ENCODE results near the gene EFCAB6. TPM values are rescaled to one million over a fixed set of nuclear protein-coding genes. Genes with fewer than 3 reads are reported as not detected.
A peak's percentile ranks its signal among the peaks of the same experiment; 100 is the strongest.

Gene EFCAB6
- total RNA-seq, 2 experiments from 2014 or later = 0.27 to 0.29 TPM

DNA sequence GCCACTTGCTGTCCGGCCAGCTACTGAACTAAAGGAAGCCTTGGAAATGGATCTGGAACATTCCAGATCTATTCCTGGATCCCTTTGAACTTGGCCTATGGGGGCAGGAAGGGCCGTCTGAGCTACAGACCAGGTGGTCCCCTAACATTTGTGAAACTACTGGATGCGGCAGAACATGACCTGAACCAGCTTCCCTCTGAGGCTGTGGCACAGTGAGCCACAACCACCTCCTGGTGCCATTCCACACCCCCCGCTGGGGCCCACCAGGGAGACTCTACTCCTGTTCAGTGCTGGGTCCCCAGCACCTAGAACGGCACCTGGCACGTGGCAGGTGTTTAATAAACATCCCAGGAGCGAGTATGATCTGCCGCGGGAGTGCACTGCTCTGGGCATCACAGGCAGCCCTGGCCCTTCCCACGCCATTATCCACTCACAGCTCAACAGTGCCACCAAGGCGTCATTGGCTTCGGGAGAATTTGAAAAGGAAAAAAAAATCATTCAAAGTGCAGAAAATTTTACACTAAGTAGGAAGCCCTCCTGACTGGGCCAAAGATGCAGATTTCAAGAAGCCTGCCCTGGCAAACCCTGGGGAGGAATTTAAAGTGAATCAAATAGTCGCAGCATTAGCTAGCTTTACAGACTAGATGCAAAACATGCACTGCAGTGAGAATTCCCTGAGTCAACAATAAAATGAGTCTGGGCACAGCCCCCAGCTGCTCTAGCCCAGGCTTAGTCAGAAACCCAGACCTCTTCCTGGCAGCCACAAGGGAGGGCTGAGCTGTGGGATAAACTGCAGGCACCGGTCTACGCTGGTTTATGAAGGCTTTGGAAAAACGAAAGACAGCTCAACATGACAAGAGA, 14.3 kb upstream of the EFCAB6 start:
- intact Hi-C loops (cut with micrococcal nuclease) = no loop called here
- POLR2A ChIA-PET = no interaction called here
- H3K4me1 Mint-ChIP-seq (ENCODE audit: low read depth) = no peaks in the 10 kb centered on the region
- CTCF ChIA-PET = interaction anchor here (0.7 to 0.9 kb wide), 2 partner anchors 57 to 738 kb away, joined by 3 read pairs; no protein-coding TSS in a partner anchor
- no peak overlapping the region for H3K4me3 Mint-ChIP-seq
- no peaks in the 10 kb centered on the region for H3K9me3 Mint-ChIP-seq
- peaks cover 10% of the 10 kb centered on the region for H3K27me3 Mint-ChIP-seq
- DNase-seq = no peak
- no peak overlapping the region for H3K27ac Mint-ChIP-seq
- H3K36me3 Mint-ChIP-seq = no peaks in the 10 kb centered on the region

GRCh38 chr22:43825651-43826050, 13.5 kb upstream of the EFCAB6 start:
- Mint-ChIP-seq H3K9me3 (no peaks in the 10 kb centered on the region), H3K4me3 (no peak overlapping the region), H3K27ac (no peak overlapping the region), H3K36me3 (no peaks in the 10 kb centered on the region), H3K27me3 (peaks cover 16% of the 10 kb centered on the region), H3K4me1 (ENCODE audit: low read depth) (no peaks in the 10 kb centered on the region)
- ChIA-PET POLR2A (no interaction called here), CTCF (no interaction called here)
- DNase-seq = no peak
- intact Hi-C loops (cut with micrococcal nuclease) = no loop called here

- ChIA-PET CTCF (no interaction called here), POLR2A (no interaction called here)
- Mint-ChIP-seq H3K9me3 (no peaks in the 10 kb centered on the region), H3K4me3 (no peak overlapping the region), H3K27me3 (peaks cover 16% of the 10 kb centered on the region), H3K4me1 (ENCODE audit: low read depth) (no peaks in the 10 kb centered on the region), H3K27ac (no peak overlapping the region), H3K36me3 (no peaks in the 10 kb centered on the region)
- no peak for DNase-seq
- intact Hi-C loops (cut with micrococcal nuclease) = no loop called here
Observed at GRCh38 chr22:43824724-43825420, 12.8 kb upstream of the EFCAB6 start.

GRCh38 chr22:43823911-43824665, 12.0 kb upstream of the EFCAB6 start:
- H3K4me3 Mint-ChIP-seq = no peak overlapping the region
- no peak overlapping the region for H3K27ac Mint-ChIP-seq
- peaks cover 16% of the 10 kb centered on the region for H3K27me3 Mint-ChIP-seq
- intact Hi-C loops (cut with micrococcal nuclease) = no loop called here
- ChIA-PET CTCF (no interaction called here), POLR2A (interaction anchor here (1.0 kb wide), 1 partner anchor 11 kb away, joined by 3 read pairs; no protein-coding TSS in a partner anchor)
- H3K9me3 Mint-ChIP-seq = no peaks in the 10 kb centered on the region
- DNase-seq = peak; percentile 7
- no peaks in the 10 kb centered on the region for H3K4me1 Mint-ChIP-seq (ENCODE audit: low read depth)
- H3K36me3 Mint-ChIP-seq = no peaks in the 10 kb centered on the region

DNA sequence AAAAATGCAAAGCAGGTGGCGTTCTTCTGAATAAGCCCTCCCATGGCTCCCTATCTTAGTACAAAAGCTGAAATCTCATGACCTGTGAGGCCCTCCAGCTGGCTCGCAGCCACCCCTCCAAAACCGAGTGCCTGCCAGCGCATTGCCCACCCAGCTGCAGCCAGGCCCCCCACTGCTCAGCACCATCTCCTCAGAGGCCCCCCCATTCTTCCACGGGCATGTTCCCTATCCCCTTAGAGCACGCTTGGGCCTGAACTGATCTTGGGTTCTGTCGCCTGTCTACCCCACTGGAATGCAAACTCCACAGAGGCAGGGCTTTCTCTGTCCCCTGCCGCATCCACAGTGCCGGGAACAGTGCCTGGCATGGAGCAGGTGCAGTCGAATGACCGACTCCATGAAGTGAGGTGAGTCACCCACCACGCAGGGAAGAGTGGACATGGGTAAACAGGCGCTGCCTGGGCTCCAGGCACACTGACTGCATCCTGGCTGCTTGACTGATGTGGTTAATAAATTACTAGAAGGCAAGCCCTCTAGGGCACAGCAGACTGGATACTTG, 11.3 kb upstream of the EFCAB6 start:
- ChIA-PET CTCF (no interaction called here), POLR2A (interaction anchor here (1.0 kb wide), 1 partner anchor 11 kb away, joined by 3 read pairs; no protein-coding TSS in a partner anchor)
- H3K27ac Mint-ChIP-seq = no peak overlapping the region
- no peaks in the 10 kb centered on the region for H3K4me1 Mint-ChIP-seq (ENCODE audit: low read depth)
- no peak overlapping the region for H3K4me3 Mint-ChIP-seq
- no peaks in the 10 kb centered on the region for H3K36me3 Mint-ChIP-seq
- peaks cover 16% of the 10 kb centered on the region for H3K27me3 Mint-ChIP-seq
- no peaks in the 10 kb centered on the region for H3K9me3 Mint-ChIP-seq
- no peak for DNase-seq
- intact Hi-C loops (cut with micrococcal nuclease) = no loop called here

DNA sequence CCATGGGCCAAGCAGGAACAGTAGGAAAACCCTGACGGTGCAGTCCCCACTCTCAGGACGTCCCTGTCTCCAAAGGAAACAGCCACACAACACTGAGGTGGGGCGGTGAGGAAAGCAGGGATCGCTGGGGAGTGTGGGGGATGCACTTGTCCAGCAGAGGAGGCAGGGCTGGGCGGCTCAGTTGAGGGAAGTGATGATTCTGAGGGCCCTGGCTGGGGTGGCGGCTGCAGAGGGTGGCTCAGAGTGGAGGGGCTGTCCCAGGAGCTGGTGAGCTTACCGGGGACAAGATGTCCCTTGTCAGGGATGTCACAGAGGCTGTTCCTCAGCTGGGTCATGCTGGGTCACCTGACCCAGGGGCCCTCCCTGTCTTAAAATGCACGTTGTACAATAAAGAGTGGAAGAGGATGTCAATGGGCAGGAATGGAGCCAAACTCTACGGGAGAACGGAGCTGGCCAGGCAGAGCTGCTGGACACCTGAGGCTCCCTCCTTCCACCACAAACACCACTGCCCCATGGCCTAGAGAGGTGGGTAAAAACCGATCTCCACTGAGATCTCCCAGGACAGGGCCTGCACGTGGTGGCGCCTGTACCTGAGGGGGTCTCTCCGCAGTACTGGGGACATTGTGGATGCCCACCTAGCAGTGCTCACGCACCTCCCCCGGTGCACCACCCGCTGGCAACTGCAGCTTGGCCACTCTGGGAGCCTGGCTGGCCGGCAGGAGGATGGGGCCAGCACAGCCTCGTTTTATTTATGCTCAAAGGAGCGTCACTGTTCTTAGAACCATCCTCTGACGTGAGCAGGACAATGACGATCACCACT, 9.7 kb upstream of the EFCAB6 start:
- Mint-ChIP-seq H3K27ac (no peak overlapping the region), H3K4me1 (ENCODE audit: low read depth) (no peaks in the 10 kb centered on the region), H3K27me3 (peaks cover 16% of the 10 kb centered on the region), H3K36me3 (no peaks in the 10 kb centered on the region), H3K9me3 (no peaks in the 10 kb centered on the region), H3K4me3 (no peak overlapping the region)
- CTCF ChIA-PET = no interaction called here
- DNase-seq = no peak
- POLR2A ChIA-PET = no interaction called here
- intact Hi-C loops (cut with micrococcal nuclease) = no loop called here

GRCh38 chr22:43820651-43821305, 8.7 kb upstream of the EFCAB6 start:
- Mint-ChIP-seq H3K36me3 (no peaks in the 10 kb centered on the region), H3K4me3 (no peak overlapping the region), H3K9me3 (no peaks in the 10 kb centered on the region), H3K4me1 (ENCODE audit: low read depth) (no peaks in the 10 kb centered on the region), H3K27me3 (peaks cover 16% of the 10 kb centered on the region), H3K27ac (no peak overlapping the region)
- intact Hi-C loops (cut with micrococcal nuclease) = no loop called here
- DNase-seq = no peak
- ChIA-PET CTCF (no interaction called here), POLR2A (no interaction called here)

DNA sequence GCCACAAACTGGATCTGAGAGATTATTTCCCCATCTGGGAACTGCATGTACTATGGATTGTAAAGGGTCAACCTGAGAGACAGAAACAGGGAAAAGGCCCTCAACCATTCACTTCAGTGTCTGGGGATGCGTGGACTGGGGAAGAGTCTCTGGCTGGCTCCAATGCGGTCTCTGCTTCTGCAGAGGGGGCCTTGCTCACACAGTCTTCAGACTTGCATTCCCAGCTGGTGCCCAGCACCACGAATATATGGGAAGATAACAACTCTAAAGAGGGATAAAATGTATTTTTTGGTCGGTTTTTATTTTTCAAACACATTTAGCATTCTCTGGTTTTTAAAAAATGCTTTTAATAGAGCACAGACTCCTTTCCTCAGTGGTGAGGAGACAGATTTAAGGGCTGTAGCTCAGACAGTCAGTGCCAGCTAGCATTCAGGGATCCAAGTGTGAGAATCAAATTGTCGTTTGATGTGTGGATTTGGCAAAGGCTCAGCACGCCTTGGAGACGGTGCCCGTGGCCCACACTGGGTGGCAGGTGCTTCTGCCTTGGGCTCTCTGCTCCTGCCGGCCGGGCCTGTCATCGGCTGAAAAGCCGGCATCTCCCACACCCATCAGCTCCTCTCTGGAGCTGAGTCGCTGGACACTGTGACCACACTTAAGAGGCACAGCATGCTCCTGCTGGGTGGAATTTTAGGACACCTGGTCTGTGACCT, 8.0 kb upstream of the EFCAB6 start:
- no peak overlapping the region for H3K4me3 Mint-ChIP-seq
- peaks cover under 1% of the 10 kb centered on the region for H3K36me3 Mint-ChIP-seq
- intact Hi-C loops (cut with micrococcal nuclease) = no loop called here
- ChIA-PET POLR2A (no interaction called here), CTCF (interaction anchor here (0.6 kb wide), 1 partner anchor 25 kb away, joined by 3 read pairs; no protein-coding TSS in a partner anchor)
- no peaks in the 10 kb centered on the region for H3K9me3 Mint-ChIP-seq
- no peak overlapping the region for H3K27ac Mint-ChIP-seq
- peaks cover 14% of the 10 kb centered on the region for H3K27me3 Mint-ChIP-seq
- no peak for DNase-seq
- no peaks in the 10 kb centered on the region for H3K4me1 Mint-ChIP-seq (ENCODE audit: low read depth)

DNA sequence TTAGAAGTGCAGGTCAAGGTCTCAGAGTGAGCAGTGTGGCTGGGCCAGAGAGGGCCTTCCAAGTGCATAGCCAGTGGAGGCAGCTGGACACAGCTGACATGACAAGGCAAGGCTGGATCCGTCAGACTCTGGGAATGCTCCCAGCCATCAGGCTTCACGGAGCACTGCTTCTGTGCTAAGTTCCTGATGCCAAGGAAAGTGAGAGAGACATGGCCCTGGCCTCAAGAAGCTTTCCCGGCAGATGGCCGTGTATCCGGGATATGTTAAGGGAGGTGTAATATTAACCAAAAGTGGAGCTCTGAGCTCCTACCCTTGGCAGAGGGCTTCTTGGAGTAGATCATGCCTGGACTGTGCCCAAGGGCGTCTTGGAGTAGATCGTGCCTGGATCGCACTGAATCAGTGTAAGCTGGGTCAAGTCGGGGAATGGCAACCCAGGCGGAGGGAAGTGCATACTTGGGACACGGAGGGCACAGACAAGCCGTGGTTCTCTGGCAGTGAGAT, 7.4 kb upstream of the EFCAB6 start:
- Mint-ChIP-seq H3K4me1 (ENCODE audit: low read depth) (no peaks in the 10 kb centered on the region), H3K27me3 (peaks cover 14% of the 10 kb centered on the region), H3K4me3 (no peak overlapping the region), H3K27ac (no peak overlapping the region), H3K36me3 (peaks cover 2% of the 10 kb centered on the region), H3K9me3 (no peaks in the 10 kb centered on the region)
- CTCF ChIA-PET = interaction anchor here (0.6 kb wide), 1 partner anchor 26 kb away, joined by 3 read pairs; no protein-coding TSS in a partner anchor
- POLR2A ChIA-PET = no interaction called here
- no peak for DNase-seq
- intact Hi-C loops (cut with micrococcal nuclease) = no loop called here

DNA sequence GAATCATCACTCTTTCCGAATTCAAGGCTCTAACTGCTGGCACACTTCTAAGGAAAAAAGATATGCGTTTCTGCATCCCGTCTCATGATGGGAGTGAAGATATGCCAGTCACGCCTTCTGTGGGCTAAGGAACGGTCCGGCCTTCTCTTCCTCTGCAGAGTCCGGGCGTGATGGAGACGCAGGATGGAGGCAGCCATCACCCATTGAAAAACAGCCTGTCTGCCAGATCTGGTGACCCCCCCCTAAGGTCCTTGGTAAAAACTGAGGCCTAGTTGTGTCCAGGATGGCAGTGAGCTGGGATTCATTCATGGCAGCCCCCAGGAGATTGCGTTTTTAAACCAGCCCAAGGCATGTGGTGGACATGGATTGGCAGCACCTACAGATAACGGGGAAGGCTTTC, 6.9 kb upstream of the EFCAB6 start:
- peaks cover 7% of the 10 kb centered on the region for H3K36me3 Mint-ChIP-seq
- H3K27me3 Mint-ChIP-seq = peaks cover 12% of the 10 kb centered on the region
- H3K27ac Mint-ChIP-seq = no peak overlapping the region
- DNase-seq = no peak
- ChIA-PET POLR2A (no interaction called here), CTCF (no interaction called here)
- H3K9me3 Mint-ChIP-seq = no peaks in the 10 kb centered on the region
- H3K4me1 Mint-ChIP-seq (ENCODE audit: low read depth) = peaks cover 4% of the 10 kb centered on the region
- intact Hi-C loops (cut with micrococcal nuclease) = no loop called here
- no peak overlapping the region for H3K4me3 Mint-ChIP-seq
